ENCODE data around the gene NLGN4X. TPM values are rescaled to one million over a fixed set of nuclear protein-coding genes. Genes with fewer than 3 reads are reported as not detected.

NLGN4X gene
- total and polyA plus RNA-seq, 2 donors (not counting 3 experiments of a cell fraction or from before 2014, with no cell fraction given): 0.03 TPM; not detected in 1

- no peaks in the 10 kb centered on the region for H3K4me1 ChIP-seq (ENCODE audit: control insufficient read depth, extremely low read depth, insufficient read depth, low read length)
- ChIA-PET CTCF (no interaction called here), POLR2A (no interaction called here)
- dilution Hi-C loops (cut with MboI; ENCODE audit: extremely low pct_ligation_motif_present, low sequenced_read_pairs): no loop called here
- DNase-seq (ENCODE audit: low read depth, low spot score) (no peak), FAIRE-seq (no peak)
- no peaks in the 10 kb centered on the region for H4K20me1 ChIP-seq (replicated peaks; ENCODE audit: control insufficient read depth, extremely low read depth, insufficient read depth, low read length)
- TF ChIP-seq JUN (IDR thresholded peaks at IDR 0.05; ENCODE audit: borderline replicate concordance, insufficient read depth, insufficient read length, low read depth) (no peak), CTCF (IDR thresholded peaks at IDR 0.05; ENCODE audit: extremely low read depth in 1 of 2, insufficient read depth in 1 of 2, low read depth in 1 of 2, low read length in 2 of 2) (no peak), GATA2 (IDR thresholded peaks at IDR 0.05; ENCODE audit: insufficient read depth, insufficient read length, low read depth, low read length) (no peak)
- BruUV-seq (replicated peaks): no TSS peak
- H3K27me3 ChIP-seq (ENCODE audit: control insufficient read depth in 2 of 2, insufficient read depth in 2 of 2, low read length in 2 of 2): no peaks in the 10 kb centered on the region
- no peaks in the 10 kb centered on the region for H3K9me1 ChIP-seq (replicated peaks; ENCODE audit: control insufficient read depth, extremely low read depth, insufficient read depth, low read length)
- H3K9ac ChIP-seq (replicated peaks; ENCODE audit: extremely low read depth, insufficient read depth, low read length): no peak overlapping the region
- no peak overlapping the region for H3K27ac ChIP-seq (ENCODE audit: insufficient read depth, low read depth, low read length)
- H2AFZ ChIP-seq (ENCODE audit: low read depth, low read length): no peak overlapping the region
- intact Hi-C loops (cut with micrococcal nuclease): no loop called here
- H3K79me2 ChIP-seq (ENCODE audit: control insufficient read depth, insufficient read depth, low read length): no peaks in the 10 kb centered on the region
- no peaks in the 10 kb centered on the region for H3K36me3 ChIP-seq (ENCODE audit: control insufficient read depth in 2 of 2, extremely low read depth in 1 of 2, insufficient read depth in 2 of 2, low read length in 2 of 2)
- H3K4me3 ChIP-seq (replicated peaks in 1 of 3; ENCODE audit: insufficient read depth in 1 of 3, low read depth in 1 of 3, low read length in 3 of 3): no peak overlapping the region
- H3K9me3 ChIP-seq (replicated peaks; ENCODE audit: control insufficient read depth, insufficient read depth, low read length): no peaks in the 10 kb centered on the region
- H3K4me2 ChIP-seq (ENCODE audit: insufficient read depth, low read length): no peak overlapping the region
These were observed 202.2 kb downstream of the NLGN4X start for GRCh38 chrX:6026429-6026828.

DNA sequence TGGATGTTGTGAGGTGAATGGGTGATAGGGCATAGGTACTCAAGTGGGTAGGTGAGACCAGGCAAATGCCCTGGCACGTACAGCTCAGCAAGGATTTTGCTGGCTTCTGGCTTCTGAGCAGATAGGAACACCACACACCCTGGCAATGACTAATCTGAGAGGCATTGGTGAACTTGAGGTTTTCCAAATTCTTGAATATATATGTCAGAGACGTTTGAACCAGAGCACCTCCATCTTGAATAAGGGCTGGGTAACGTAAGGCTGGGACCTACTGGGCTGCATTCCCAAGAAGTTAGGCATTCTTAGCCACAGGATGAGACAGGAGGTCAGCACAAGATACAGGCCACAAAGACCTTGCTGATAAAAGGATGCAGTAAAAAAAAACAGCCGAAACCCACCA lies 204.5 kb downstream of the NLGN4X start:
- no peak overlapping the region for H3K27ac ChIP-seq (ENCODE audit: insufficient read depth, low read depth, low read length)
- H3K79me2 ChIP-seq (ENCODE audit: control insufficient read depth, insufficient read depth, low read length): no peaks in the 10 kb centered on the region
- intact Hi-C loops (cut with micrococcal nuclease): no loop called here
- no peak overlapping the region for H3K4me2 ChIP-seq (ENCODE audit: insufficient read depth, low read length)
- BruUV-seq (replicated peaks): no TSS peak
- no peak overlapping the region for H2AFZ ChIP-seq (ENCODE audit: low read depth, low read length)
- ChIA-PET POLR2A (no interaction called here), CTCF (no interaction called here)
- no peaks in the 10 kb centered on the region for H3K9me3 ChIP-seq (replicated peaks; ENCODE audit: control insufficient read depth, insufficient read depth, low read length)
- no peak overlapping the region for H3K4me3 ChIP-seq (replicated peaks in 1 of 3; ENCODE audit: insufficient read depth in 1 of 3, low read depth in 1 of 3, low read length in 3 of 3)
- TF ChIP-seq MAX (IDR thresholded peaks at IDR 0.05; ENCODE audit: insufficient read depth, insufficient read length) (no peak), FOS (IDR thresholded peaks at IDR 0.05; ENCODE audit: borderline replicate concordance, insufficient read depth, low read length) (no peak)
- no peak overlapping the region for H3K9ac ChIP-seq (replicated peaks; ENCODE audit: extremely low read depth, insufficient read depth, low read length)
- H3K9me1 ChIP-seq (replicated peaks; ENCODE audit: control insufficient read depth, extremely low read depth, insufficient read depth, low read length): no peaks in the 10 kb centered on the region
- H3K36me3 ChIP-seq (ENCODE audit: control insufficient read depth in 2 of 2, extremely low read depth in 1 of 2, insufficient read depth in 2 of 2, low read length in 2 of 2): no peaks in the 10 kb centered on the region
- dilution Hi-C loops (cut with MboI; ENCODE audit: extremely low pct_ligation_motif_present, low sequenced_read_pairs): no loop called here
- H3K27me3 ChIP-seq (ENCODE audit: control insufficient read depth in 2 of 2, insufficient read depth in 2 of 2, low read length in 2 of 2): no peaks in the 10 kb centered on the region
- no peak for DNase-seq (ENCODE audit: low read depth, low spot score)
- H3K4me1 ChIP-seq (ENCODE audit: control insufficient read depth, extremely low read depth, insufficient read depth, low read length): no peaks in the 10 kb centered on the region
- FAIRE-seq: no peak
- H4K20me1 ChIP-seq (replicated peaks; ENCODE audit: control insufficient read depth, extremely low read depth, insufficient read depth, low read length): no peaks in the 10 kb centered on the region

Data from endothelial cell of umbilical vein (primary cell).